MM.1S (cell line): ENCODE measurements around the gene SH3BP1.

Source experiments
- EZH2 ChIP-seq: fragments of 300-600 bp; sonication (generic); optimal IDR thresholded peaks from 2 replicates; pipeline ENCODE3; 2017; ENCODE audit warnings: low read depth, mild to moderate bottlenecking, antibody characterized with exemption, low read length, mixed read lengths
- TF ChIP-seq, protein P1 (sequence below): fragments of 300-600 bp; sonication (generic); IDR thresholded peaks from 2 replicates; pipeline ENCODE4 v1.5.1; 2016; ENCODE audit warnings: antibody characterized with exemption, low read length, mixed read lengths

DNA sequence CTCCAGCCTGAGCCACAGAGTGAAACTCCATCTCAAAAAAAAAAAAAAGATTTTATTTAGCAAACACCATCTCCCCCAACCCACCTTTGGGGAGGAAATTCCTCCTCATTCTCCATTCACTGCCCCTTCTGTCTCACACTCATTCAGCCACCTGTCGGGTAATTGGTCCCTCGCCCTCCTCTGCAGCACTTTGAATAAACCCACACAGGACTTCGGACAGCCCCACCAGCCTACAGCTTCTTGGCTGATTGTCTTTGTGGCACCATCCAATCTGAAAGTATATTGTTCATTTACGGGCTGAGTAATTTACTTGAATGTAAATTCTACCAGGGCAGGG, 38.3 kb upstream of the SH3BP1 start:
- TF ChIP-seq, protein P1, sequence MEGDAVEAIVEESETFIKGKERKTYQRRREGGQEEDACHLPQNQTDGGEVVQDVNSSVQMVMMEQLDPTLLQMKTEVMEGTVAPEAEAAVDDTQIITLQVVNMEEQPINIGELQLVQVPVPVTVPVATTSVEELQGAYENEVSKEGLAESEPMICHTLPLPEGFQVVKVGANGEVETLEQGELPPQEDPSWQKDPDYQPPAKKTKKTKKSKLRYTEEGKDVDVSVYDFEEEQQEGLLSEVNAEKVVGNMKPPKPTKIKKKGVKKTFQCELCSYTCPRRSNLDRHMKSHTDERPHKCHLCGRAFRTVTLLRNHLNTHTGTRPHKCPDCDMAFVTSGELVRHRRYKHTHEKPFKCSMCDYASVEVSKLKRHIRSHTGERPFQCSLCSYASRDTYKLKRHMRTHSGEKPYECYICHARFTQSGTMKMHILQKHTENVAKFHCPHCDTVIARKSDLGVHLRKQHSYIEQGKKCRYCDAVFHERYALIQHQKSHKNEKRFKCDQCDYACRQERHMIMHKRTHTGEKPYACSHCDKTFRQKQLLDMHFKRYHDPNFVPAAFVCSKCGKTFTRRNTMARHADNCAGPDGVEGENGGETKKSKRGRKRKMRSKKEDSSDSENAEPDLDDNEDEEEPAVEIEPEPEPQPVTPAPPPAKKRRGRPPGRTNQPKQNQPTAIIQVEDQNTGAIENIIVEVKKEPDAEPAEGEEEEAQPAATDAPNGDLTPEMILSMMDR: no peak
- TF ChIP-seq EZH2: no peak
